SK-N-SH (cell line): ENCODE results near the gene RIMS4. TPM values are rescaled to one million over a fixed set of nuclear protein-coding genes. Genes with fewer than 3 reads are reported as not detected.

Experiments used
- CTCF ChIA-PET: fragments of 300-600, 350-600 bp; formaldehyde crosslinking; extraction: SDS; loops from one replicate; lab custom pipeline; 2021; lab: Yijun Ruan, JAX
- POLR2A ChIA-PET: fragments of 350-600 bp; sonication (Branson Sonifier 250); formaldehyde crosslinking; extraction: SDS; loops from one replicate; lab custom pipeline; 2020; ENCODE audit warnings: antibody characterized with exemption, inconsistent platforms; lab: Yijun Ruan, JAX
- DNase-seq: peaks from one replicate; pipeline ENCODE4 v3.0.0; 2012
- H2AFZ ChIP-seq: fragments of 200-600 bp; sonication (generic); 2 replicates; pipeline ENCODE4 v1.8.1; 2016; ENCODE audit warnings: antibody characterized with exemption, mild to moderate bottlenecking, low read depth
- H3F3A ChIP-seq: fragments of 200-600 bp; sonication (generic); replicated peaks from 2 replicates; pipeline ENCODE3; 2016; ENCODE audit warnings: antibody characterized with exemption, mild to moderate bottlenecking; ENCODE audit not compliant: insufficient read depth
- H3K27ac ChIP-seq, 2 experiments: fragments of 200-500 bp in 1 of 2; fragments of 200-600 bp in 1 of 2; sonication (Bioruptor generic) in 1 of 2; sonication (generic), shearing (Covaris generic) in 1 of 2; 2 replicates each; pipeline versions ENCODE4 v1.5.1 to v1.6.1; 2014 to 2016; ENCODE audit warnings: low read depth in 2 of 2, inconsistent platforms in 1 of 2, low read length in 1 of 2, mild to moderate bottlenecking in 1 of 2, mixed read lengths in 1 of 2
- H3K27me3 ChIP-seq: fragments of 200-600 bp; sonication (generic), shearing (Covaris generic); 2 replicates; pipeline ENCODE4 v1.6.1; 2016; ENCODE audit warnings: mixed run types; ENCODE audit not compliant: insufficient read depth
- H3K36me3 ChIP-seq, 2 experiments: fragments of 200-500 bp in 1 of 2; fragments of 200-600 bp in 1 of 2; sonication (Bioruptor generic) in 1 of 2; sonication (generic) in 1 of 2; replicated peaks in 1 of 2; 2 replicates each; pipeline versions ENCODE3 to v1.5.1; 2014 to 2016; ENCODE audit warnings: low read length in 1 of 2, mild to moderate bottlenecking in 1 of 2; ENCODE audit not compliant: insufficient read depth in 2 of 2, control insufficient read depth in 1 of 2
- H3K4me1 ChIP-seq, 2 experiments: fragments of 200-500 bp in 1 of 2; fragments of 200-600 bp in 1 of 2; sonication (Bioruptor generic) in 1 of 2; sonication (generic), shearing (Covaris generic) in 1 of 2; 2 replicates each; pipeline versions ENCODE4 v1.5.1 to v1.6.1; 2014 to 2016; ENCODE audit warnings: low read depth in 1 of 2, low read length in 1 of 2, mixed run types in 1 of 2; ENCODE audit not compliant: insufficient read depth in 2 of 2, control insufficient read depth in 1 of 2
- H3K4me2 ChIP-seq: fragments of 200-600 bp; sonication (generic), shearing (Covaris generic); 2 replicates; pipeline ENCODE4 v1.6.1; 2017; ENCODE audit warnings: mixed run types
- H3K4me3 ChIP-seq, 2 experiments: fragments of 200-500 bp in 1 of 2; fragments of 200-600 bp in 1 of 2; sonication (Bioruptor generic) in 1 of 2; sonication (generic), shearing (Covaris generic) in 1 of 2; 2 replicates each; pipeline versions ENCODE4 v1.5.1 to v1.8.1; 2014 to 2016; ENCODE audit warnings: low read depth in 2 of 2, inconsistent platforms in 1 of 2, low read length in 1 of 2, mild to moderate bottlenecking in 1 of 2, mixed read lengths in 1 of 2, moderate library complexity in 1 of 2
- H3K79me2 ChIP-seq: fragments of 200-600 bp; sonication (generic); 2 replicates; pipeline ENCODE4 v1.8.1; 2017; ENCODE audit warnings: mild to moderate bottlenecking; ENCODE audit not compliant: insufficient read depth
- H3K9ac ChIP-seq: fragments of 200-600 bp; sonication (generic); 2 replicates; pipeline ENCODE4 v1.6.1; 2017; ENCODE audit warnings: mixed run types
- H3K9me2 ChIP-seq: fragments of 200-600 bp; sonication (generic); 2 replicates; pipeline ENCODE4 v1.6.1; 2017; ENCODE audit warnings: mixed run types
- H3K9me3 ChIP-seq: fragments of 200-600 bp; sonication (generic); 2 replicates; pipeline ENCODE4 v1.6.1; 2017; ENCODE audit warnings: mixed run types, mild to moderate bottlenecking, moderate library complexity
- H4K20me1 ChIP-seq: fragments of 200-600 bp; sonication (generic); 2 replicates; pipeline ENCODE4 v1.6.1; 2017; ENCODE audit warnings: mild to moderate bottlenecking, mixed run types; ENCODE audit not compliant: insufficient read depth
- CHD2 ChIP-seq: fragments of 150-350 bp; IDR thresholded peaks from 2 replicates; pipeline ENCODE4 v1.6.1; 2018; ENCODE audit warnings: low read length; ENCODE audit not compliant: partially characterized antibody
- EP300 ChIP-seq, 2 experiments: IDR thresholded peaks; 2 replicates each; pipeline versions ENCODE4 v1.4.0 to v1.6.1; 2012; ENCODE audit warnings: borderline replicate concordance in 1 of 2, low read depth in 1 of 2, low read length in 1 of 2
- FOSL2 ChIP-seq: IDR thresholded peaks from 2 replicates; pipeline ENCODE4 v1.4.0; 2012; ENCODE audit warnings: low read depth, mild to moderate bottlenecking, moderate library complexity, borderline replicate concordance
- FOXJ3 ChIP-seq: sonication (generic); formaldehyde crosslinking; IDR thresholded peaks from 2 replicates; pipeline ENCODE4 v1.5.1; 2020; ENCODE audit warnings: mild to moderate bottlenecking, missing genetic modification reagents
- GATA2 ChIP-seq: sonication (generic); formaldehyde crosslinking; IDR thresholded peaks from 2 replicates; pipeline ENCODE4 v1.5.0; 2020; ENCODE audit warnings: mild to moderate bottlenecking, missing genetic modification reagents
- IRF3 ChIP-seq: fragments of 150-350 bp; IDR thresholded peaks from 2 replicates; pipeline ENCODE4 v1.6.1; 2016; ENCODE audit warnings: mild to moderate bottlenecking, low read depth, low read length
- JUND ChIP-seq: IDR thresholded peaks from 2 replicates; pipeline ENCODE4 v1.4.0; 2012
- MAX ChIP-seq: IDR thresholded peaks from 2 replicates; pipeline ENCODE4 v1.4.0; 2012; ENCODE audit warnings: low read depth
- MXI1 ChIP-seq: IDR thresholded peaks from 2 replicates; pipeline ENCODE4 v1.6.1; 2012; ENCODE audit warnings: mild to moderate bottlenecking, low read depth, low read length, improper control_type of control experiment
- NFIC ChIP-seq: IDR thresholded peaks from 2 replicates; pipeline ENCODE4 v1.4.0; 2012; ENCODE audit warnings: borderline replicate concordance
- RAD21 ChIP-seq: IDR thresholded peaks from 2 replicates; pipeline ENCODE4 v1.6.1; 2012; ENCODE audit warnings: mild to moderate bottlenecking, low read length
- RCOR1 ChIP-seq: fragments of 150-350 bp; IDR thresholded peaks from 2 replicates; pipeline ENCODE4 v1.6.1; 2017; ENCODE audit warnings: antibody characterized with exemption, low read length
- RFX5 ChIP-seq: IDR thresholded peaks from 2 replicates; pipeline ENCODE4 v1.6.1; 2012; ENCODE audit warnings: mild to moderate bottlenecking, improper control_type of control experiment, low read length
- SIN3A ChIP-seq: IDR thresholded peaks from 2 replicates; pipeline ENCODE4 v1.6.1; 2012; ENCODE audit warnings: low read depth, mild to moderate bottlenecking, low read length, moderate library complexity, borderline replicate concordance
- SMC3 ChIP-seq: IDR thresholded peaks from 2 replicates; pipeline ENCODE4 v1.6.1; 2012; ENCODE audit warnings: low read depth, low read length, improper control_type of control experiment
- TCF12 ChIP-seq: IDR thresholded peaks from 2 replicates; pipeline ENCODE4 v1.4.0; 2012
- TEAD4 ChIP-seq: IDR thresholded peaks from 2 replicates; pipeline ENCODE4 v1.4.0; 2012; ENCODE audit warnings: mild to moderate bottlenecking, borderline replicate concordance; ENCODE audit not compliant: insufficient read depth
- USF1 ChIP-seq: IDR thresholded peaks from 2 replicates; pipeline ENCODE4 v1.4.0; 2012; ENCODE audit warnings: low read depth, borderline replicate concordance
- USF2 ChIP-seq: fragments of 150-350 bp; IDR thresholded peaks from 2 replicates; pipeline ENCODE4 v1.6.1; 2017; ENCODE audit warnings: antibody characterized with exemption, low read length, low read depth, borderline replicate concordance
- YY1 ChIP-seq: IDR thresholded peaks from 2 replicates; pipeline ENCODE4 v1.4.0; 2012; ENCODE audit warnings: low read depth, mild to moderate bottlenecking
- WGBS: methylation state at CpG from one replicate; pipeline ENCODE4 v1.1.6; 2017; ENCODE audit warnings: low lambda C conversion rate; 5-methylcytosine and 5-hydroxymethylcytosine counted together
- polyA plus RNA-seq, 3 experiments: library from polyadenylated mRNA; depleted of rRNA; stranded (reverse); fragments of >200 nt; gene quantifications; 2 replicates each; pipeline ENCODE4 v1.2.3, GENCODE V29; 2012

RIMS4 gene
- polyA plus RNA-seq, 1 of the 3 experiments (the other 2 are of a cell fraction), result 0.13 TPM

- Histone ChIP-seq H3K4me3 (no peak overlapping the region), H3K27ac (no peak overlapping the region), H3K36me3 (no peaks in the 10 kb centered on the region), H3K9me2 (no peaks in the 10 kb centered on the region), H3K9ac (no peak overlapping the region), H4K20me1 (no peaks in the 10 kb centered on the region), H3K79me2 (no peaks in the 10 kb centered on the region), H3K4me1 (no peaks in the 10 kb centered on the region), H3K9me3 (no peaks in the 10 kb centered on the region), H3K27me3 (no peaks in the 10 kb centered on the region; the same call in 1 of the 2 replicates), H3K4me2 (no peak overlapping the region), H2AFZ (no peak overlapping the region), H3F3A (no peaks in the 10 kb centered on the region)
- TF ChIP-seq USF2, result no peak
- 36% methylated on average over 4 of the region's 4 CpGs for WGBS
- POLR2A ChIA-PET, result no interaction called here
- CTCF ChIA-PET, result interaction anchor here (1.0 to 4.3 kb wide), 5 partner anchors 48 to 162 kb away, joined by 3 to 13 read pairs (median 4); no protein-coding TSS in a partner anchor
- no peak for DNase-seq
Measured at GRCh38 chr20:44848254-44849015, 38.1 kb upstream of the RIMS4 start.

- Histone ChIP-seq H3F3A (no peaks in the 10 kb centered on the region), H3K4me2 (no peak overlapping the region), H3K27me3 (no peaks in the 10 kb centered on the region; the same call in 1 of the 2 replicates), H3K9ac (no peak overlapping the region), H3K79me2 (no peaks in the 10 kb centered on the region), H2AFZ (no peak overlapping the region), H4K20me1 (no peaks in the 10 kb centered on the region), H3K4me1 (no peaks in the 10 kb centered on the region), H3K9me2 (no peaks in the 10 kb centered on the region), H3K36me3 (no peaks in the 10 kb centered on the region), H3K4me3 (no peak overlapping the region), H3K9me3 (no peaks in the 10 kb centered on the region), H3K27ac (no peak overlapping the region)
- DNase-seq, result no peak
- POLR2A ChIA-PET, result no interaction called here
- TF ChIP-seq RAD21, result no peak
- TF ChIP-seq EP300 (IDR thresholded peaks at IDR 0.05; ENCODE audit: borderline replicate concordance in 1 of 2, low read depth in 1 of 2, low read length in 1 of 2), result no peak
- CTCF ChIA-PET, result interaction anchor here (0.9 to 1.5 kb wide), 2 partner anchors 58 to 96 kb away, joined by 3 to 4 read pairs; no protein-coding TSS in a partner anchor
- 49% methylated on average over 5 of the region's 5 CpGs for WGBS
Measured at GRCh38 chr20:44843876-44844275, 33.5 kb upstream of the RIMS4 start.

- Histone ChIP-seq H3K4me1 (no peaks in the 10 kb centered on the region), H3K27me3 (no peaks in the 10 kb centered on the region; the same call in 1 of the 2 replicates), H3K27ac (no peak overlapping the region), H3K4me2 (no peak overlapping the region), H3F3A (no peaks in the 10 kb centered on the region), H3K79me2 (no peaks in the 10 kb centered on the region), H3K4me3 (no peak overlapping the region), H3K36me3 (no peaks in the 10 kb centered on the region), H4K20me1 (no peaks in the 10 kb centered on the region), H3K9ac (no peak overlapping the region), H3K9me2 (no peaks in the 10 kb centered on the region), H3K9me3 (no peaks in the 10 kb centered on the region), H2AFZ (no peak overlapping the region)
- POLR2A ChIA-PET, result no interaction called here
- CTCF ChIA-PET, result no interaction called here
- 36% methylated on average over 6 of the region's 6 CpGs for WGBS
- no peak for DNase-seq
- TF ChIP-seq RFX5 (no peak), CHD2 (no peak), SIN3A (no peak), YY1 (no peak), RCOR1 (no peak), USF1 (no peak), FOXJ3 (no peak), MXI1 (no peak), SMC3 (no peak), MAX (no peak), NFIC (no peak), GATA2 (CRISPR knock-in tag) (no peak), FOSL2 (no peak), JUND (no peak), TEAD4 (no peak), IRF3 (no peak), TCF12 (no peak)
Measured at GRCh38 chr20:44841955-44842354, 31.6 kb upstream of the RIMS4 start.
